Thyroid gland (tissue), 4 donors: ENCODE measurements around the gene CCDC85C. TPM values are rescaled to one million over a fixed set of nuclear protein-coding genes. Genes with fewer than 3 reads are reported as not detected.

Experiments used
- DNase-seq, 2 donors: peaks; one replicate each; pipeline ENCODE4 v3.0.0-alpha.2; 2019
- H3K27ac ChIP-seq, 3 donors: fragments of 200-600 bp; sonication (generic); 1 replicate in 2 of 3; 2 replicates in 1 of 3; pipeline ENCODE4 v1.5.1; 2016 to 2019; ENCODE audit warnings: mild to moderate bottlenecking in 1 of 3, moderate library complexity in 1 of 3
- H3K27me3 ChIP-seq: fragments of 200-600 bp; sonication (generic); one replicate; pipeline ENCODE4 v1.5.1; 2019
- H3K36me3 ChIP-seq, 2 donors: fragments of 200-600 bp; sonication (generic); one replicate each; pipeline ENCODE4 v1.5.1; 2016 to 2019
- H3K4me1 ChIP-seq, 2 donors: fragments of 200-600 bp; sonication (generic); one replicate each; pipeline ENCODE4 v1.5.1; 2017 to 2019
- H3K4me3 ChIP-seq, 3 donors: fragments of 200-600 bp; sonication (generic); replicated peaks in 1 of 3; 1 replicate in 2 of 3; 2 replicates in 1 of 3; pipeline ENCODE4 v1.5.1; 2016; ENCODE audit warnings: mild to moderate bottlenecking in 1 of 3
- H3K9me3 ChIP-seq: fragments of 200-600 bp; sonication (generic); one replicate; pipeline ENCODE4 v1.5.1; 2017
- POLR2A ChIP-seq, 2 donors: fragments of 450-650 bp; IDR thresholded peaks; one replicate each; pipeline ENCODE4 v1.6.1; 2017; ENCODE audit warnings: antibody characterized with exemption in 2 of 2, mild to moderate bottlenecking in 2 of 2, moderate library complexity in 1 of 2
- WGBS, 2 donors: methylation state at CpG; one replicate each; pipeline ENCODE4 v1.1.5; 2017; 5-methylcytosine and 5-hydroxymethylcytosine counted together
- intact Hi-C: fragments of 100-400 bp; cut with DNase I; formaldehyde crosslinking; loops from one replicate; pipeline ENCODE4 v1.15.1; 2023
- total RNA-seq, 4 donors: library from RNA; depleted of rRNA; stranded (reverse); fragments of >200 nt; gene quantifications; one replicate each; pipeline ENCODE4 v1.2.3, GENCODE V29; 2016
- TF ChIP-seq, protein P1 (sequence below), 6 experiments: fragments of 200-600 bp in 3 of 6; fragments of 450-650 bp in 3 of 6; sonication (generic) in 3 of 6; IDR thresholded peaks; one replicate each; pipeline ENCODE4 v1.5.1; 2016 to 2019; ENCODE audit warnings: antibody characterized with exemption in 6 of 6, mild to moderate bottlenecking in 2 of 6, inconsistent platforms in 1 of 6, moderate library complexity in 1 of 6

CCDC85C gene
- total RNA-seq, 4 donors from 2014 or later, result 8.6 to 28.3 (median 17.3) TPM

DNA sequence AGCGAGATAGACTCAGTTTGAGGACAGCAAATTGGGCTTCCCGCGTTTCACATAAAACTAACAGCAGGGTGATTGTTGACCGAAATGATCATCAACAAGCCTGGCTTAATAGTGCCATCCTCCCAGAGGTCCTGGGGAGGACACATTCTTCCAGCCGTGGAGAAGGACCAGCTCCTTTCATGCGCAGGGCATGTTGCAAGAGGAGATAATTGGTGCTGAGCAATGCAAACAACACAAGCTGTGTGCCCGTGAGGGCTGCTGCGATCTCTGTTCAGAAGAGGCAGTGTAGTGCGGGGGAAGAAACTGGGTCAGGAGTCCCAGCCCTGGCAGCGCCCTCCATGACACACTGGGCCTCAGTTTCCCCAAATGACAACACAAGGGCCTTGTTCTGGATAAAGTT lies 54.3 kb downstream of the CCDC85C start:
- no peaks in the 10 kb centered on the region for H3K36me3 ChIP-seq
- TF ChIP-seq, protein P1, sequence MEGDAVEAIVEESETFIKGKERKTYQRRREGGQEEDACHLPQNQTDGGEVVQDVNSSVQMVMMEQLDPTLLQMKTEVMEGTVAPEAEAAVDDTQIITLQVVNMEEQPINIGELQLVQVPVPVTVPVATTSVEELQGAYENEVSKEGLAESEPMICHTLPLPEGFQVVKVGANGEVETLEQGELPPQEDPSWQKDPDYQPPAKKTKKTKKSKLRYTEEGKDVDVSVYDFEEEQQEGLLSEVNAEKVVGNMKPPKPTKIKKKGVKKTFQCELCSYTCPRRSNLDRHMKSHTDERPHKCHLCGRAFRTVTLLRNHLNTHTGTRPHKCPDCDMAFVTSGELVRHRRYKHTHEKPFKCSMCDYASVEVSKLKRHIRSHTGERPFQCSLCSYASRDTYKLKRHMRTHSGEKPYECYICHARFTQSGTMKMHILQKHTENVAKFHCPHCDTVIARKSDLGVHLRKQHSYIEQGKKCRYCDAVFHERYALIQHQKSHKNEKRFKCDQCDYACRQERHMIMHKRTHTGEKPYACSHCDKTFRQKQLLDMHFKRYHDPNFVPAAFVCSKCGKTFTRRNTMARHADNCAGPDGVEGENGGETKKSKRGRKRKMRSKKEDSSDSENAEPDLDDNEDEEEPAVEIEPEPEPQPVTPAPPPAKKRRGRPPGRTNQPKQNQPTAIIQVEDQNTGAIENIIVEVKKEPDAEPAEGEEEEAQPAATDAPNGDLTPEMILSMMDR (IDR thresholded peaks at IDR 0.05), result no peak
- no peak for TF ChIP-seq POLR2A (IDR thresholded peaks at IDR 0.05)
- H3K9me3 ChIP-seq, result no peaks in the 10 kb centered on the region
- intact Hi-C loops, result no loop called here
- H3K4me3 ChIP-seq, result no peak overlapping the region
- H3K27ac ChIP-seq, result no peak overlapping the region
- 46 to 58% methylated on average over 9 to 10 of the region's 10 CpGs for WGBS, 2 donors
- DNase-seq, result no peak
- H3K27me3 ChIP-seq, result no peaks in the 10 kb centered on the region
- peaks cover 16 to 47% of the 10 kb centered on the region in 2 donors for H3K4me1 ChIP-seq

DNA sequence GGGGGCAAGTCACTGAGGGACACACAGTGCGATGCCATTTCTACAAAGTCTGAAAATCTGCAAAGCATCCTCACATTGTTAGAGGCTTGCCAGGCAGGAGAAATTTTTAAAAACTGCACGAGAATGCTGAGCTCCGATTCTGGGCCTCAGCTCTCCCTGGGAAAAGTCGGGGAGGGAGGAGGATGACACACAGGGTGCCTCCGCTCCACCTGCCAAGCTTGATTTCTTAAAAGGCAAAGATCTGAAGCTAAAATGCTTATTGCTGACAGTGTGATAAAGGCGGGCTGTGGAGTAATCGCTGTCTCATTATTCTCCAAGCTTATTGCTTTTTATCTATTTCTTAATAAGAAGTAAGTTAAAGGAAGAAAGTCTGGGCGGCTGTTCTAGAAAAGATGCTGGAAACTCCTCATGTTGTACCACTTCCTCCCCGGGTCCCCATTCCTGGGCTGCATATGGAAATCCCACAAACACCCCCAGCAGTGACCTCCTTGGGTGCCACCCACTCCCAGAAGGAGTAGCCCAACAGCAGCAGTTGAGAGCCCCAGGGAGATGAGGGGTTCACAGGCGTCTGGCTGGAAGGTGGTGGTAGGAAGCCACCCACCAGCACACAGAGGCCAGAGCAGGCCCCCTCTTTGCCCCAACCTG lies 55.0 kb downstream of the CCDC85C start:
- WGBS, 2 donors, result 80% methylated on average over 10 of the region's 10 CpGs
- H3K9me3 ChIP-seq, result no peaks in the 10 kb centered on the region
- H3K4me1 ChIP-seq, result peaks cover 11 to 42% of the 10 kb centered on the region in 2 donors
- H3K4me3 ChIP-seq, result no peak overlapping the region
- no peaks in the 10 kb centered on the region for H3K27me3 ChIP-seq
- no peak for TF ChIP-seq POLR2A (IDR thresholded peaks at IDR 0.05)
- TF ChIP-seq, protein P1 (IDR thresholded peaks at IDR 0.05), result no peak
- no peak overlapping the region for H3K27ac ChIP-seq
- intact Hi-C loops, result no loop called here
- DNase-seq, result no peak
- H3K36me3 ChIP-seq, result no peaks in the 10 kb centered on the region

DNA sequence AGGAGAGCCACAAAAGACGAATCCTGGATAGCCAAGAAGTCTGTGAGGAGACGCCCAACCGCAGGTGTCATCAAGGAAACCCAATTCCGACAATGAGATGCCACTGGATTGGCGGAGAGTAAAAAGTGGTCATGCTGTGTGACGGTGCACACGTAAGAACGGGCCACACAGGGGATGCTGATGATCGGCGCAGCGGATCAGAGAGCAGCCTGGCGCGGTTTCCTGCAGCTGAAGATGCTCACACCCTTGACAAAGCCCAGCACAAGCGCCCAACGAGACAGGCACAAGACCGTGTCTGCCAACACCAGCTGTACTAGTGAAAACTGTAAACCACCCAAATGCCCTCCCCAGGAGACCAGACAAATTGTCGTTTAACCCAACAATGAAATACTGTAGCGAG lies 55.8 kb downstream of the CCDC85C start:
- peaks cover 11 to 37% of the 10 kb centered on the region in 2 donors for H3K4me1 ChIP-seq
- H3K27me3 ChIP-seq, result no peaks in the 10 kb centered on the region
- DNase-seq, result peak in 1 of 2 donors; percentile 57
- H3K27ac ChIP-seq, result no peak overlapping the region
- H3K9me3 ChIP-seq, result no peaks in the 10 kb centered on the region
- no peak overlapping the region for H3K4me3 ChIP-seq
- no peaks in the 10 kb centered on the region for H3K36me3 ChIP-seq
- intact Hi-C loops, result no loop called here
- WGBS, 2 donors, result 55 to 79% methylated on average over 18 of the region's 18 CpGs
- TF ChIP-seq POLR2A (IDR thresholded peaks at IDR 0.05), result no peak
- TF ChIP-seq, protein P1 (IDR thresholded peaks at IDR 0.05), result no peak

DNA sequence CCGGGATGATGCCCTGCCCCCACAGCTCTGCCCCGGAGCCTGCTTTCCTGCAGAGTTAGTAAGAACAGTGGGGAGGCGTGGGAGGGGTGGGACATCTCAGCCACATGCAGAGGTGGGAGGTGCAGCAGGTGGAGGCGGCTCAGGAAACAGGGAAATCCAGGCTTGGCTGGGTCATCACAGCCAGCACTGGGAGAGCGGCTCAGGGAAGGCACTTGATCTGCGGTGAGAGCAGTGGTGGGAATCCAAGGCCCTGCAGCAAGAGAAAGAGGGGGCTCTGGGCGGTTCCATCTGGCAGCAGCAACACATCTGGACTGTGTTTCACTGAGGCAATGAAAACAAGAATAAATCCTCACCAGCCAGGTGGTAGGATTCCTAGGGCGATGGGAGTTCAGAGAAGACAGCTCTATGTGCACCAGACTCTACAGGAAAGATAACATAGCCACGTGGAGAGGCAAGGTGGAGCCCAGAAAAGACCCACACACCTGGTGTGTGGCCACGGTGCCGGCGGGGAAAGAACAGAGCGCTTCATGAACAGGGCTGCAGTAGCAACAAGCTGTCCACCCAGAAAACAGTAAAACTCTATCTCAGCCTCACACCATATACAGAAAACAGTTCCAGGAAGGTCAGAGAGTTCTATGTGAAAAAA lies 57.6 kb downstream of the CCDC85C start:
- no peaks in the 10 kb centered on the region for H3K9me3 ChIP-seq
- peaks cover 6 to 28% of the 10 kb centered on the region in 2 donors for H3K4me1 ChIP-seq
- H3K36me3 ChIP-seq, result no peaks in the 10 kb centered on the region
- whole genome bisulfite sequencing, 2 donors, result 34 to 35% methylated on average over 13 of the region's 13 CpGs
- TF ChIP-seq, protein P1 (IDR thresholded peaks at IDR 0.05), result no peak
- no peak for TF ChIP-seq POLR2A (IDR thresholded peaks at IDR 0.05)
- peak in 1 of 2 donors; percentile 50 for DNase-seq
- intact Hi-C loops, result no loop called here
- H3K27ac ChIP-seq, result no peak overlapping the region
- no peaks in the 10 kb centered on the region for H3K27me3 ChIP-seq
- H3K4me3 ChIP-seq, result no peak overlapping the region

DNA sequence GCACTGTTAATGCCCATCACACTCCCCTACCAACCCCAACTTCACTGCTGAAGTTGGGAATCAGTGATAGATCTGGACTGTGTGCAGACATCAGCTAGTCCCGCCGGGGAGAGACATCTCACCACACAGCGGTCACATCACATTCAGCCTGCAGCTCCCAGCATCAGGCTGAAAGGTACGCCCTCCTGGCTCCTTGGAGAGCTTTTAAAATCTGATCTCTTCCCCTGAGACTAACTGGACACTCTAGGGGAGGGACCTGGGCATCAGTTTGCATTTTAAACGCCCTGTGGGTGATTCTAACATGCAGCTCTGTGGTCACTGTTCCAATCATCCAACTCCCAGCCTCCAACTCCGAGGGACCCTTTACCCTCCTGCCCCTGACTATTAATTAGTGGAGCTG lies 58.4 kb downstream of the CCDC85C start:
- intact Hi-C loops, result no loop called here
- no peaks in the 10 kb centered on the region for H3K9me3 ChIP-seq
- no peak for DNase-seq
- no peak for TF ChIP-seq POLR2A (IDR thresholded peaks at IDR 0.05)
- TF ChIP-seq, protein P1 (IDR thresholded peaks at IDR 0.05), result no peak
- H3K36me3 ChIP-seq, result no peaks in the 10 kb centered on the region
- no peak overlapping the region for H3K27ac ChIP-seq
- WGBS, 2 donors, result 44 to 76% methylated on average over 2 to 6 of the region's 6 CpGs
- peaks cover 7 to 36% of the 10 kb centered on the region in 2 donors for H3K4me1 ChIP-seq
- H3K4me3 ChIP-seq, result no peak overlapping the region
- H3K27me3 ChIP-seq, result no peaks in the 10 kb centered on the region
